SK-N-SH (cell line): ENCODE measurements around the gene GALNT6. TPM values are rescaled to one million over a fixed set of nuclear protein-coding genes. Genes with fewer than 3 reads are reported as not detected.

Experiments
- polyA plus RNA-seq, 3 experiments: library from polyadenylated mRNA; depleted of rRNA; stranded (reverse); fragments of >200 nt; gene quantifications; 2 replicates each; pipeline ENCODE4 v1.2.3, GENCODE V29; 2012

Gene GALNT6
- polyA plus RNA-seq, 1 of the 3 experiments (the other 2 are of a cell fraction), result 0.74 TPM

Other genes with a start within 250 kb of the GALNT6 start
- gene TFCP2, start 218.3 kb downstream of the GALNT6 start, polyA plus RNA-seq (2012; rRNA removed), result 18.1 and 19.3 TPM in 2 replicates
- 1.9 TPM in 2 replicates for gene POU6F1, start 173.3 kb downstream of the GALNT6 start, polyA plus RNA-seq (2012; rRNA removed)
- 274 and 325 TPM in 2 replicates for gene DAZAP2, start 152.6 kb downstream of the GALNT6 start, polyA plus RNA-seq (2012; rRNA removed)
- gene SMAGP, start 121.0 kb downstream of the GALNT6 start, polyA plus RNA-seq (2012; rRNA removed), result 22.6 and 26.3 TPM in 2 replicates
- gene BIN2, start 67.2 kb downstream of the GALNT6 start, polyA plus RNA-seq (2012; rRNA removed), result not detected in 2 replicates
- 0.05 TPM in 1 of 2 replicates, not detected in the other for gene CELA1, start 44.7 kb downstream of the GALNT6 start, polyA plus RNA-seq (2012; rRNA removed)
- 3.6 and 5.2 TPM in 2 replicates for gene SLC4A8, start 33.4 kb upstream of the GALNT6 start, polyA plus RNA-seq (2012; rRNA removed)
- 7.1 and 9.7 TPM in 2 replicates for gene SCN8A, start 199.8 kb upstream of the GALNT6 start, polyA plus RNA-seq (2012; rRNA removed)